BE2C (cell line): ENCODE measurements around the gene JPH4.

Source experiments
- DNase-seq: peaks from one replicate; pipeline ENCODE4 v3.0.0-alpha.2; 2020
- H3K27me3 ChIP-seq: fragments of 250-450 bp; sonication (Bioruptor Pico); 2 replicates; pipeline ENCODE4 v1.5.1; 2020; ENCODE audit warnings: mild to moderate bottlenecking
- H3K36me3 ChIP-seq: fragments of 250-450 bp; sonication (Bioruptor Pico); 2 replicates; pipeline ENCODE4 v1.5.1; 2020; ENCODE audit warnings: mild to moderate bottlenecking
- H3K4me1 ChIP-seq: fragments of 250-450 bp; sonication (Bioruptor Pico); 2 replicates; pipeline ENCODE4 v1.5.1; 2020
- H3K4me3 ChIP-seq: 2 replicates; pipeline ENCODE4 v1.5.1; 2011; ENCODE audit warnings: low read depth, low read length
- H3K9me3 ChIP-seq: fragments of 250-450 bp; sonication (Bioruptor Pico); 2 replicates; pipeline ENCODE4 v1.5.1; 2020
- CTCF ChIP-seq: IDR thresholded peaks from 2 replicates; pipeline ENCODE4 v1.5.1; 2012; ENCODE audit warnings: mild to moderate bottlenecking, low read depth, low read length

Gene JPH4

GRCh38 chr14:23615856-23616255 is 37.3 kb upstream of the JPH4 start:
- Histone ChIP-seq H3K36me3 (no peaks in the 10 kb centered on the region), H3K4me1 (no peaks in the 10 kb centered on the region), H3K4me3 (no peak overlapping the region), H3K27me3 (peaks cover 9% of the 10 kb centered on the region; the same call in 1 of the 2 replicates), H3K9me3 (no peaks in the 10 kb centered on the region)
- DNase-seq = no peak
- no peak for TF ChIP-seq CTCF

GRCh38 chr14:23614395-23614828 is 35.8 kb upstream of the JPH4 start:
- Histone ChIP-seq H3K4me3 (no peak overlapping the region), H3K27me3 (peaks cover 9% of the 10 kb centered on the region; the same call in 1 of the 2 replicates), H3K4me1 (no peaks in the 10 kb centered on the region)

GRCh38 chr14:23613242-23614070 is 34.9 kb upstream of the JPH4 start:
- Histone ChIP-seq H3K4me1 (no peaks in the 10 kb centered on the region), H3K4me3 (no peak overlapping the region), H3K27me3 (peaks cover 9% of the 10 kb centered on the region; the same call in 1 of the 2 replicates), H3K36me3 (no peaks in the 10 kb centered on the region), H3K9me3 (no peaks in the 10 kb centered on the region)
- TF ChIP-seq CTCF = no peak
- DNase-seq = no peak

More at GRCh38 chr14:23614395-23614828, 35.8 kb upstream of the JPH4 start:
- Histone ChIP-seq H3K36me3 (no peaks in the 10 kb centered on the region), H3K9me3 (no peaks in the 10 kb centered on the region)
- no peak for DNase-seq
- TF ChIP-seq CTCF = no peak

- no peaks in the 10 kb centered on the region for H3K36me3 ChIP-seq
- H3K9me3 ChIP-seq = no peaks in the 10 kb centered on the region
- DNase-seq = no peak
- no peak overlapping the region for H3K4me3 ChIP-seq
- H3K4me1 ChIP-seq = no peaks in the 10 kb centered on the region
- no peak for TF ChIP-seq CTCF
- peaks cover 9% of the 10 kb centered on the region; the same call in 1 of the 2 replicates for H3K27me3 ChIP-seq
These were observed 34.2 kb upstream of the JPH4 start for GRCh38 chr14:23612802-23613201.

- Histone ChIP-seq H3K4me3 (no peak overlapping the region), H3K9me3 (no peaks in the 10 kb centered on the region), H3K4me1 (no peaks in the 10 kb centered on the region), H3K36me3 (no peaks in the 10 kb centered on the region), H3K27me3 (peaks cover 12% of the 10 kb centered on the region)
- DNase-seq = no peak
- TF ChIP-seq CTCF = no peak
These were observed 33.8 kb upstream of the JPH4 start for GRCh38 chr14:23612354-23612732.

- TF ChIP-seq CTCF = no peak
- no peaks in the 10 kb centered on the region for H3K4me1 ChIP-seq
These were observed 32.3 kb upstream of the JPH4 start for GRCh38 chr14:23610815-23611289.

More at GRCh38 chr14:23610815-23611289, 32.3 kb upstream of the JPH4 start:
- Histone ChIP-seq H3K9me3 (no peaks in the 10 kb centered on the region), H3K36me3 (no peaks in the 10 kb centered on the region), H3K27me3 (peaks cover 16% of the 10 kb centered on the region), H3K4me3 (no peak overlapping the region)
- DNase-seq = no peak
